Osteocyte (in vitro differentiated cells): ENCODE measurements around the gene PAX2. TPM values are rescaled to one million over a fixed set of nuclear protein-coding genes. Genes with fewer than 3 reads are reported as not detected.
A peak's percentile ranks its signal among the peaks of the same experiment; 100 is the strongest.

Source experiments
- DNase-seq: peaks from one replicate; pipeline ENCODE4 v3.0.0; 2021; ENCODE audit warnings: mixed read lengths; ENCODE audit not compliant: unreplicated experiment; ENCODE audit errors: extremely low spot score
- H3K27ac Mint-ChIP-seq: one replicate; pipeline ENCODE4 v1.8.0; 2021; ENCODE audit warnings: mild to moderate bottlenecking, mixed read lengths; ENCODE audit not compliant: unreplicated experiment
- H3K27me3 Mint-ChIP-seq: one replicate; pipeline ENCODE4 v1.8.0; 2021; ENCODE audit warnings: mixed read lengths; ENCODE audit not compliant: unreplicated experiment
- H3K36me3 Mint-ChIP-seq: one replicate; pipeline ENCODE4 v1.8.0; 2021; ENCODE audit warnings: mixed read lengths; ENCODE audit not compliant: unreplicated experiment
- H3K4me1 Mint-ChIP-seq: one replicate; pipeline ENCODE4 v1.8.0; 2021; ENCODE audit warnings: mixed read lengths; ENCODE audit not compliant: unreplicated experiment
- H3K4me3 Mint-ChIP-seq: one replicate; pipeline ENCODE4 v1.8.0; 2021; ENCODE audit warnings: mild to moderate bottlenecking, moderate library complexity, mixed read lengths; ENCODE audit not compliant: unreplicated experiment
- H3K9me3 Mint-ChIP-seq: one replicate; pipeline ENCODE4 v1.8.0; 2021; ENCODE audit warnings: mixed read lengths; ENCODE audit not compliant: unreplicated experiment
- total RNA-seq: library from RNA; stranded (reverse); gene quantifications from 2 replicates; pipeline ENCODE4 v1.2.1, GENCODE V29; 2021
- TF ChIP-seq, protein P1 (sequence below): fragments of 200-600 bp; sonication (generic); IDR thresholded peaks from 2 replicates; pipeline ENCODE4 v1.5.0; 2021; ENCODE audit warnings: antibody characterized with exemption, mild to moderate bottlenecking, moderate library complexity

PAX2 gene
- total RNA-seq, 1 donor from 2014 or later = 0.30 TPM

DNA sequence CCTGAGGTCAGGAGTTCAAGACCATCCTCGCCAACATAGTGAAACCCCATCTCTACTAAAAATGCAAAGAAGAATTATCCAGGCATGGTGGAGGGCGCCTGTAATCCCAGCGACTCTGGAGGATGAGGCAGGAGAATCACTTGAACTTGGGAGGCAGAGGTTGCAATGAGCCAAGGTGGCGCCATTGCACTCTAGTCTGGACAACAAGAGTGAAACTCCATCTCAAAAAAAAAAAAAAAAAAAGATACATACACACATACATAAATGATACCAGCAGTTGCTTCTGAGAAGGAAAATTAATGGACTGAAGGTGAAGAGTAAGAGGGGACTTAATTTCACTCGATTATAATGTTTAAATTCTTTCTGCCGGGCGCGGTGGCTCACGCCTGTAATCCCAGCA lies 40.2 kb upstream of the PAX2 start:
- peaks cover 37% of the 10 kb centered on the region for H3K27me3 Mint-ChIP-seq
- H3K9me3 Mint-ChIP-seq = no peaks in the 10 kb centered on the region
- H3K4me1 Mint-ChIP-seq = no peaks in the 10 kb centered on the region
- TF ChIP-seq, protein P1, sequence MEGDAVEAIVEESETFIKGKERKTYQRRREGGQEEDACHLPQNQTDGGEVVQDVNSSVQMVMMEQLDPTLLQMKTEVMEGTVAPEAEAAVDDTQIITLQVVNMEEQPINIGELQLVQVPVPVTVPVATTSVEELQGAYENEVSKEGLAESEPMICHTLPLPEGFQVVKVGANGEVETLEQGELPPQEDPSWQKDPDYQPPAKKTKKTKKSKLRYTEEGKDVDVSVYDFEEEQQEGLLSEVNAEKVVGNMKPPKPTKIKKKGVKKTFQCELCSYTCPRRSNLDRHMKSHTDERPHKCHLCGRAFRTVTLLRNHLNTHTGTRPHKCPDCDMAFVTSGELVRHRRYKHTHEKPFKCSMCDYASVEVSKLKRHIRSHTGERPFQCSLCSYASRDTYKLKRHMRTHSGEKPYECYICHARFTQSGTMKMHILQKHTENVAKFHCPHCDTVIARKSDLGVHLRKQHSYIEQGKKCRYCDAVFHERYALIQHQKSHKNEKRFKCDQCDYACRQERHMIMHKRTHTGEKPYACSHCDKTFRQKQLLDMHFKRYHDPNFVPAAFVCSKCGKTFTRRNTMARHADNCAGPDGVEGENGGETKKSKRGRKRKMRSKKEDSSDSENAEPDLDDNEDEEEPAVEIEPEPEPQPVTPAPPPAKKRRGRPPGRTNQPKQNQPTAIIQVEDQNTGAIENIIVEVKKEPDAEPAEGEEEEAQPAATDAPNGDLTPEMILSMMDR = peak; percentile 7
- no peak overlapping the region for H3K27ac Mint-ChIP-seq
- H3K4me3 Mint-ChIP-seq = no peak overlapping the region
- no peaks in the 10 kb centered on the region for H3K36me3 Mint-ChIP-seq
- DNase-seq = no peak

DNA sequence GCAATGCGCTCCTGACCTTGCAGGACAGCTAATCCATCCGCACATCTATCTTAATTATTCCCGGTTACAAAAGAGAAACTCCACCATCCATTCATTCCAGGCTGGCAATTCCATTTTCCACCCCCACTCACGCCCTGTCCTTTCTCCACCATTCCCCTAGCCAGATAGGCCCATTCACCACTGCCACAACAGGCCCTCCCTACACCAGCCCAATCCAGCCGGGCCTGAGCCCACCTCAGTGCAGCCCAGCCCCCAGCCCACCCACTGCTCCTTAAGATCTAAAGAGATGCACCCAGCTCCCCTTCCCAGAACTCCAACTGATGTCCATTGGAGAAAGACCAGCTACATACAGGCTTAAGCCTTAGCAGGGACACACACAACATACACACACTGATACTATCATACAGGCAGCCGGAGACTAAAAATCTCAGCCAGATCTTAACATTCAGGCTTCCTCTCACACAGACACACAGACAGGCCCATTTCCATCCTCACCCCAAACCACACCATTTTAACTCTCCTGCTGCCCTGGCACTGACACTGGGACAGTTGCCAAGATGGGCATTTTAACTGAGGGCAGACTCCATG lies 38.0 kb upstream of the PAX2 start:
- peaks cover 2% of the 10 kb centered on the region for H3K36me3 Mint-ChIP-seq
- peaks cover 3% of the 10 kb centered on the region for H3K4me1 Mint-ChIP-seq
- TF ChIP-seq, protein P1 = no peak
- no peak overlapping the region for H3K4me3 Mint-ChIP-seq
- H3K27me3 Mint-ChIP-seq = peaks cover 56% of the 10 kb centered on the region
- H3K9me3 Mint-ChIP-seq = no peaks in the 10 kb centered on the region
- H3K27ac Mint-ChIP-seq = no peak overlapping the region
- DNase-seq = no peak

DNA sequence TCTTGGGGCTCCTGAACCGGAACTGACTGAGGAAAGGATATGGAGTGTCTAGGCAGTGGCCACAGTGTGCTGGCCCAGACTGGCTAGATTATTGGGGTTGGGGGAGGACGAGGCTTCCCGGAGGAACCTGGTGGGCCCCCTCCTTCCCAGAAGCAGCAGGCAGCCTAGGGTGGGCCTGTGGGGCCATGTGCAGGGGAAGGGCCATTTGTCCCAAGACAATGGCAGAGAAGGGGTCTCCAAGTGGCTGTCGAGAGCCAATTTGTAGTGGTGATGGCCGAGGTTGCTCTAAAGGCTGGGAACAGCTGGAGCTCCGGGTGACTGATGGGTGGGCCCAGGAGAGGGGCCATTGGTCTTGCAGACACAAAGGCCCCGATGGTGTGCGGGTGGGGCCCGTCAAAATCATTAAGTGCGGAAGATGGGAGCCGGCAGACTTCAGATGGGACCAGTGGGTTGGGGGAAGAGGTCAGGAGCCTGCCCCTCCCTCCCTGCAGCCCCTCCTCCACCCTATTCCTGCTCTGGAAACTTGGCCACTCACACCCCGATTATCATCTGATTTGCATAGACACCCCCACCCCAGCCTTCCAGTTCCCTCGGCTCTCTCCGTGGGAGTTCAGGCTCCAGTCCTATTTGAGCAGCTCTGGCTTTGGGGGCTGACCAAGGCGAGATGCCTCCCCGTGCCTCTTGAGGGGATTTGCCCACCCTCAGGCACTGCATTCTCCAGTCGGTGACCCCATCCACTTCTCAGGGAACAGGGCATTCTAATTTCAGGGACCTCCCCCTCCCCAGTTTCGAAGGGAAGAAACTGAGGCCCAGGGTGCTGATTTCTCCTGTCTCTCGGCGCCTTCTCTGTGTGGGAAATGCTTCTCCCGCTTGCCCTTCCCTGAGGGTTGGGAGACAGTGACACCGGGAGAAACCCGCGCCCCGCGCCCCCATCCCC lies 36.0 kb upstream of the PAX2 start:
- TF ChIP-seq, protein P1 = no peak
- peaks cover 3% of the 10 kb centered on the region for H3K4me1 Mint-ChIP-seq
- H3K36me3 Mint-ChIP-seq = peaks cover 2% of the 10 kb centered on the region
- peaks cover 64% of the 10 kb centered on the region for H3K27me3 Mint-ChIP-seq
- DNase-seq = no peak
- no peak overlapping the region for H3K4me3 Mint-ChIP-seq
- H3K9me3 Mint-ChIP-seq = no peaks in the 10 kb centered on the region
- H3K27ac Mint-ChIP-seq = no peak overlapping the region

DNA sequence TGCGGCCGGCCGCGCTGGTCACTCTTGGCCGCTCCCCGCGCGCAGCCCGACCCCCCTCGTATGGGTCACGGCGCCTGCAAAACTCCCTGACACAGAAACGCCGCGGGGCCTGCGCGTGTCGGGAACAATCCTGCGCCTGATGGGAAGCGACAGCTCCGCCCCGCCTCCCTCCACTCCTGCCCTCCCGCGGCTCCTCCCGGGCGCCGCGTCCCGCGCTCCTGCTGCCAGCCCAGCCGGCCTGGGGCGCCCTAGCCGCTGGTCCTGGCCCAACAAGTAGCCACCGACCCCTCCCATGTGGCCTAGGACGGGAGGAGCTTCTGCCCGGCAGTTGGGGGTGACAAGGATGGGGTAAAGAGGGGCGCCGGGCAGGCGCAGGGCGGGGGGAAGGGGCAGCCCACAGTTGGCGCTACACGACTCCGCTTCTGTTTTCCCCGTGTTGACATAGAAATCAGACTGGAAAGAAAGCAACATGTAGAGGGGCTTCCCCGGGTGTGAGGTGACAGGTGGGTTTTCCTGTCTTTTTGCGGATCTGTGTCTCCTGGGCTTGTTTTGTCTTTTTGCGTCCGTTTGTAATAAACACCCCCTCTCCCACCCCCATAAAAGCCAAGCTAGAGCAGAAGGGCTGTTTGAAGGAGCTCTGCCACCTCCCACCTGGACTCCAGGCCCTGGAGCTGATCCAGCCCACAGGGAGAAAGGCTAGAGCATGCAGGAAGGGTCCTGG lies 35.1 kb upstream of the PAX2 start:
- Mint-ChIP-seq H3K27ac (no peak overlapping the region), H3K9me3 (no peaks in the 10 kb centered on the region), H3K27me3 (peaks cover 73% of the 10 kb centered on the region), H3K4me1 (peaks cover 4% of the 10 kb centered on the region), H3K4me3 (no peak overlapping the region), H3K36me3 (peaks cover 2% of the 10 kb centered on the region)
- TF ChIP-seq, protein P1 = no peak
- DNase-seq = no peak
